HCT116 (cell line): Measurements from ENCODE around the gene LAMTOR5. TPM values are rescaled to one million over a fixed set of nuclear protein-coding genes. Genes with fewer than 3 reads are reported as not detected.

ENCODE experiments used
- ATAC-seq: fragments of 200-7000 bp; cut with Tn5 transposase; 2 replicates; pipeline ENCODE4 v1.9.1; 2020; ENCODE audit warnings: mild to moderate bottlenecking, moderate library complexity
- BruUV-seq: library from RNA; stranded (reverse); fragments of 400-500 nt; replicated peaks from 2 replicates; lab custom pipeline; 2021; lab: Mats Ljungman, UMichigan
- CTCF ChIA-PET: fragments of 300-600 bp; sonication (Branson Sonifier 250); formaldehyde crosslinking; loops from one replicate; lab custom pipeline; 2021; ENCODE audit warnings: antibody characterized with exemption; lab: Charles Lee
- POLR2A ChIA-PET: fragments of 300-600, 350-600 bp; sonication (Branson Sonifier 250); formaldehyde crosslinking; loops from one replicate; lab custom pipeline; 2021; ENCODE audit warnings: antibody characterized with exemption; lab: Charles Lee
- RAD21 ChIA-PET, 2 experiments: fragments of 300-600 bp; sonication (Branson Sonifier 250); formaldehyde crosslinking; loops; one replicate each; lab custom pipeline; 2023; ENCODE audit warnings: low total read pairs in 2 of 2; ENCODE audit not compliant: uncharacterized antibody in 2 of 2, unreplicated experiment in 2 of 2, low non-redundant PET in 1 of 2; lab: Charles Lee
- DNase-seq: peaks from one replicate; pipeline ENCODE4 v3.0.0-alpha.2; 2010; ENCODE audit warnings: low read depth, low spot score
- H2AFZ ChIP-seq: fragments of 200-600 bp; shearing (Covaris generic), sonication (generic); 2 replicates; pipeline ENCODE4 v1.6.1; 2017; ENCODE audit warnings: low read depth, mixed run types, mixed read lengths, antibody characterized with exemption, low read length; ENCODE audit not compliant: poor library complexity, severe bottlenecking
- H3K27ac ChIP-seq: 2 replicates; pipeline ENCODE4 v1.5.1; 2012; ENCODE audit warnings: low read depth, low read length
- H3K27me3 ChIP-seq: fragments of 200-600 bp; sonication (generic); 2 replicates; pipeline ENCODE4 v1.6.1; 2016; ENCODE audit warnings: mixed run types, low read length, mixed read lengths; ENCODE audit not compliant: insufficient read depth
- H3K36me3 ChIP-seq, 2 experiments: fragments of 200-500 bp in 1 of 2; fragments of 200-600 bp in 1 of 2; sonication (Bioruptor generic) in 1 of 2; sonication (generic) in 1 of 2; 2 replicates each; pipeline versions ENCODE4 v1.5.1 to v1.6.1; 2014 to 2016; ENCODE audit warnings: low read length in 2 of 2, inconsistent platforms in 1 of 2, mixed read lengths in 1 of 2, mixed run types in 1 of 2; ENCODE audit not compliant: insufficient read depth in 2 of 2, control insufficient read depth in 1 of 2
- H3K4me1 ChIP-seq, 2 experiments: fragments of 200-600 bp in 1 of 2; sonication (generic) in 1 of 2; 2 replicates each; pipeline versions ENCODE4 v1.5.1 to v1.6.1; 2012 to 2017; ENCODE audit warnings: low read length in 2 of 2, inconsistent platforms in 1 of 2, mild to moderate bottlenecking in 1 of 2, mixed read lengths in 1 of 2, mixed run types in 1 of 2, moderate library complexity in 1 of 2; ENCODE audit not compliant: insufficient read depth in 2 of 2, control insufficient read depth in 1 of 2
- H3K4me2 ChIP-seq: fragments of 200-600 bp; sonication (generic); 2 replicates; pipeline ENCODE4 v1.6.1; 2017; ENCODE audit warnings: mixed run types, low read length, mixed read lengths
- H3K4me3 ChIP-seq, 2 experiments: fragments of 200-600 bp in 1 of 2; sonication (generic) in 1 of 2; replicated peaks in 1 of 2; 2 replicates each; pipeline ENCODE4 v1.5.1; 2011 to 2016; ENCODE audit warnings: low read length in 2 of 2, control low read depth in 1 of 2, low read depth in 1 of 2, mild to moderate bottlenecking in 1 of 2, mixed read lengths in 1 of 2, mixed run types in 1 of 2
- H3K79me2 ChIP-seq: fragments of 200-600 bp; sonication (generic); 2 replicates; pipeline ENCODE4 v1.6.1; 2017; ENCODE audit warnings: mild to moderate bottlenecking, mixed run types, low read length, moderate library complexity, mixed read lengths; ENCODE audit not compliant: insufficient read depth
- H3K9ac ChIP-seq: fragments of 200-600 bp; sonication (generic); 2 replicates; pipeline ENCODE4 v1.6.1; 2016; ENCODE audit warnings: low read length, mixed read lengths
- H3K9me2 ChIP-seq: fragments of 200-600 bp; sonication (generic), shearing (Covaris generic); 2 replicates; pipeline ENCODE4 v1.6.1; 2017; ENCODE audit warnings: mixed run types, mild to moderate bottlenecking, moderate library complexity; ENCODE audit not compliant: insufficient read depth
- H3K9me3 ChIP-seq, 2 experiments: fragments of 200-500 bp in 1 of 2; fragments of 200-600 bp in 1 of 2; sonication (Bioruptor generic) in 1 of 2; sonication (generic) in 1 of 2; 2 replicates each; pipeline ENCODE4 v1.6.1; 2014 to 2017; ENCODE audit warnings: low read length in 2 of 2, mixed read lengths in 2 of 2, inconsistent platforms in 1 of 2, low read depth in 1 of 2, mild to moderate bottlenecking in 1 of 2, mixed run types in 1 of 2, moderate library complexity in 1 of 2; ENCODE audit not compliant: control insufficient read depth in 1 of 2, insufficient read depth in 1 of 2
- H4K20me1 ChIP-seq: fragments of 200-600 bp; sonication (generic), shearing (Covaris generic); 2 replicates; pipeline ENCODE4 v1.6.1; 2017; ENCODE audit warnings: mixed run types, mild to moderate bottlenecking, moderate library complexity; ENCODE audit not compliant: insufficient read depth
- CBX3 ChIP-seq: IDR thresholded peaks from 2 replicates; pipeline ENCODE4 v1.6.1; 2012; ENCODE audit warnings: low read depth
- CEBPB ChIP-seq: IDR thresholded peaks from 2 replicates; pipeline ENCODE4 v1.6.1; 2012; ENCODE audit warnings: low read depth
- EZH2 ChIP-seq: fragments of 200-600 bp; sonication (generic); IDR thresholded peaks from 2 replicates; pipeline ENCODE4 v1.6.1; 2017; ENCODE audit warnings: antibody characterized with exemption, mixed run types
- EZH2phosphoT487 ChIP-seq: fragments of 200-600 bp; IDR thresholded peaks from 2 replicates; pipeline ENCODE4 v1.6.1; 2018; ENCODE audit warnings: antibody characterized with exemption, borderline replicate concordance
- FOSL1 ChIP-seq: IDR thresholded peaks from 2 replicates; pipeline ENCODE4 v1.6.1; 2012; ENCODE audit warnings: low read depth
- JUND ChIP-seq: IDR thresholded peaks from 2 replicates; pipeline ENCODE4 v1.6.1; 2012
- POLR2A ChIP-seq: IDR thresholded peaks from 2 replicates; pipeline ENCODE4 v1.7.0; 2011; ENCODE audit warnings: borderline replicate concordance; ENCODE audit not compliant: insufficient read depth, insufficient read length; ENCODE audit errors: extremely low read depth
- POLR2AphosphoS5 ChIP-seq: IDR thresholded peaks from 2 replicates; pipeline ENCODE4 v1.6.1; 2011; ENCODE audit warnings: mild to moderate bottlenecking, low read depth, low read length, moderate library complexity
- RAD21 ChIP-seq: IDR thresholded peaks from 2 replicates; pipeline ENCODE4 v1.6.1; 2012; ENCODE audit warnings: low read depth, mild to moderate bottlenecking
- SP1 ChIP-seq: IDR thresholded peaks from 2 replicates; pipeline ENCODE4 v1.6.1; 2012; ENCODE audit warnings: low read depth
- SRF ChIP-seq: IDR thresholded peaks from 2 replicates; pipeline ENCODE4 v1.6.1; 2012; ENCODE audit warnings: low read depth
- TCF7L2 ChIP-seq: IDR thresholded peaks from 2 replicates; pipeline ENCODE4 v1.7.0; 2011; ENCODE audit warnings: borderline replicate concordance, inconsistent platforms; ENCODE audit not compliant: insufficient read depth, insufficient read length; ENCODE audit errors: extremely low read depth
- ZFX ChIP-seq: fragments of 450-650 bp; IDR thresholded peaks from 2 replicates; pipeline ENCODE4 v1.6.1; 2017
- ZNF274 ChIP-seq: fragments of 200-500 bp; sonication (Bioruptor generic); IDR thresholded peaks from 2 replicates; pipeline ENCODE4 v1.6.1; 2014; ENCODE audit warnings: mild to moderate bottlenecking, low read depth, low read length, inconsistent platforms
- intact Hi-C: fragments of 100-400 bp; cut with micrococcal nuclease; formaldehyde crosslinking; loops from 2 replicates; pipeline ENCODE4 v1.10.0; 2022
- total RNA-seq: library from RNA; stranded (reverse); gene quantifications from one replicate; pipeline ENCODE4 v1.2.1, GENCODE V29; 2021; ENCODE audit not compliant: unreplicated experiment
- TF ChIP-seq, protein P1 (sequence below): IDR thresholded peaks from 2 replicates; pipeline ENCODE4 v1.6.1; 2012
- TF ChIP-seq, protein P2 (sequence below): IDR thresholded peaks from 2 replicates; pipeline ENCODE4 v1.6.1; 2012; ENCODE audit warnings: low read depth
- TF ChIP-seq, protein P3 (sequence below), 3 experiments: fragments of 200-600 bp in 1 of 3; sonication (generic) in 1 of 3; IDR thresholded peaks in 2 of 3; conservative IDR thresholded peaks in 1 of 3; 2 replicates each; pipeline ENCODE4 v1.5.1; 2012 to 2017; ENCODE audit warnings: low read depth in 2 of 3, low read length in 2 of 3, antibody characterized with exemption in 1 of 3, borderline replicate concordance in 1 of 3, control low read depth in 1 of 3, mild to moderate bottlenecking in 1 of 3, mixed read lengths in 1 of 3, mixed run types in 1 of 3, moderate library complexity in 1 of 3; ENCODE audit not compliant: insufficient read depth in 1 of 3

The LAMTOR5 gene
- total RNA-seq, 1 experiment from 2014 or later, result 137 TPM

DNA sequence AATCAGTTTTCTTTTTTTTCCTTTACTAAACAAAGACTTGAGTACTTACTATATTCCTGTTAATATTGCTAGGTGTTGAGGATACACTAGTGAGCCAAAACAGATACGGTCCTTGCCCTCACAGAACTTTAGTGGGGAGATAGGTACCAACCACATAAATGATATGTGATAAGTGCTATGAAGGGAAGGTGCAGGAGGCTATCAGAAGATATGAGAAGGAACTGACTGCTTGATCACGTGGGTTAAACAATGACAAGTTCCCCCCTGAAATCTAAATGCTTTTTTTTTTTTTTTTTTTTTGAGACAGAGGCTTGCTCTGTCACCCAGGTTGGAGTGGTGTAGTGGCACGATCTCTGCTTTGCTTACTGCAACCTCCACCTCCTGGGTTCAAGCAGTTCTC lies 43.3 kb downstream of the LAMTOR5 start:
- no peak overlapping the region for H3K9ac ChIP-seq
- no peaks in the 10 kb centered on the region for H3K27me3 ChIP-seq
- peaks cover 13 to 15% of the 10 kb centered on the region in 2 experiments; a peak in 2 of 4 replicates for H3K36me3 ChIP-seq
- H3K79me2 ChIP-seq, result peaks cover 99% of the 10 kb centered on the region
- H3K27ac ChIP-seq, result no peak overlapping the region
- no peak overlapping the region for H3K4me3 ChIP-seq
- H3K4me2 ChIP-seq, result no peak overlapping the region
- POLR2A ChIA-PET, result no interaction called here
- intact Hi-C loops, result no loop called here
- no peak for ATAC-seq
- RAD21 ChIA-PET, result no interaction called here
- H2AFZ ChIP-seq, result no peak overlapping the region
- CTCF ChIA-PET, result no interaction called here
- no peaks in the 10 kb centered on the region for H3K9me3 ChIP-seq
- H4K20me1 ChIP-seq, result no peaks in the 10 kb centered on the region
- DNase-seq, result no peak
- BruUV-seq, result no TSS peak
- TF ChIP-seq SRF (no peak), ZNF274 (no peak), POLR2AphosphoS5 (no peak), POLR2A (no peak), EZH2 (no peak), FOSL1 (no peak), SP1 (no peak), RAD21 (no peak), ZFX (no peak), JUND (no peak), EZH2phosphoT487 (no peak), CBX3 (no peak), TCF7L2 (no peak), CEBPB (no peak)
- TF ChIP-seq, protein P1, sequence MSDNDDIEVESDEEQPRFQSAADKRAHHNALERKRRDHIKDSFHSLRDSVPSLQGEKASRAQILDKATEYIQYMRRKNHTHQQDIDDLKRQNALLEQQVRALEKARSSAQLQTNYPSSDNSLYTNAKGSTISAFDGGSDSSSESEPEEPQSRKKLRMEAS, result no peak
- TF ChIP-seq, protein P2, sequence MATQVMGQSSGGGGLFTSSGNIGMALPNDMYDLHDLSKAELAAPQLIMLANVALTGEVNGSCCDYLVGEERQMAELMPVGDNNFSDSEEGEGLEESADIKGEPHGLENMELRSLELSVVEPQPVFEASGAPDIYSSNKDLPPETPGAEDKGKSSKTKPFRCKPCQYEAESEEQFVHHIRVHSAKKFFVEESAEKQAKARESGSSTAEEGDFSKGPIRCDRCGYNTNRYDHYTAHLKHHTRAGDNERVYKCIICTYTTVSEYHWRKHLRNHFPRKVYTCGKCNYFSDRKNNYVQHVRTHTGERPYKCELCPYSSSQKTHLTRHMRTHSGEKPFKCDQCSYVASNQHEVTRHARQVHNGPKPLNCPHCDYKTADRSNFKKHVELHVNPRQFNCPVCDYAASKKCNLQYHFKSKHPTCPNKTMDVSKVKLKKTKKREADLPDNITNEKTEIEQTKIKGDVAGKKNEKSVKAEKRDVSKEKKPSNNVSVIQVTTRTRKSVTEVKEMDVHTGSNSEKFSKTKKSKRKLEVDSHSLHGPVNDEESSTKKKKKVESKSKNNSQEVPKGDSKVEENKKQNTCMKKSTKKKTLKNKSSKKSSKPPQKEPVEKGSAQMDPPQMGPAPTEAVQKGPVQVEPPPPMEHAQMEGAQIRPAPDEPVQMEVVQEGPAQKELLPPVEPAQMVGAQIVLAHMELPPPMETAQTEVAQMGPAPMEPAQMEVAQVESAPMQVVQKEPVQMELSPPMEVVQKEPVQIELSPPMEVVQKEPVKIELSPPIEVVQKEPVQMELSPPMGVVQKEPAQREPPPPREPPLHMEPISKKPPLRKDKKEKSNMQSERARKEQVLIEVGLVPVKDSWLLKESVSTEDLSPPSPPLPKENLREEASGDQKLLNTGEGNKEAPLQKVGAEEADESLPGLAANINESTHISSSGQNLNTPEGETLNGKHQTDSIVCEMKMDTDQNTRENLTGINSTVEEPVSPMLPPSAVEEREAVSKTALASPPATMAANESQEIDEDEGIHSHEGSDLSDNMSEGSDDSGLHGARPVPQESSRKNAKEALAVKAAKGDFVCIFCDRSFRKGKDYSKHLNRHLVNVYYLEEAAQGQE, result no peak
- TF ChIP-seq, protein P3, sequence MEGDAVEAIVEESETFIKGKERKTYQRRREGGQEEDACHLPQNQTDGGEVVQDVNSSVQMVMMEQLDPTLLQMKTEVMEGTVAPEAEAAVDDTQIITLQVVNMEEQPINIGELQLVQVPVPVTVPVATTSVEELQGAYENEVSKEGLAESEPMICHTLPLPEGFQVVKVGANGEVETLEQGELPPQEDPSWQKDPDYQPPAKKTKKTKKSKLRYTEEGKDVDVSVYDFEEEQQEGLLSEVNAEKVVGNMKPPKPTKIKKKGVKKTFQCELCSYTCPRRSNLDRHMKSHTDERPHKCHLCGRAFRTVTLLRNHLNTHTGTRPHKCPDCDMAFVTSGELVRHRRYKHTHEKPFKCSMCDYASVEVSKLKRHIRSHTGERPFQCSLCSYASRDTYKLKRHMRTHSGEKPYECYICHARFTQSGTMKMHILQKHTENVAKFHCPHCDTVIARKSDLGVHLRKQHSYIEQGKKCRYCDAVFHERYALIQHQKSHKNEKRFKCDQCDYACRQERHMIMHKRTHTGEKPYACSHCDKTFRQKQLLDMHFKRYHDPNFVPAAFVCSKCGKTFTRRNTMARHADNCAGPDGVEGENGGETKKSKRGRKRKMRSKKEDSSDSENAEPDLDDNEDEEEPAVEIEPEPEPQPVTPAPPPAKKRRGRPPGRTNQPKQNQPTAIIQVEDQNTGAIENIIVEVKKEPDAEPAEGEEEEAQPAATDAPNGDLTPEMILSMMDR (IDR thresholded peaks at IDR 0.05 in 2 of 3, conservative IDR thresholded peaks at IDR 0.05 in 1 of 3; ENCODE audit: borderline replicate concordance in 1 of 3, insufficient read depth in 1 of 3, low read depth in 2 of 3, low read length in 2 of 3), result no peak
- TF ChIP-seq, all 23 proteins: peak for 0
- Histone ChIP-seq H3K9me2 (no peaks in the 10 kb centered on the region), H3K4me1 (no peaks in the 10 kb centered on the region)
